NCI-H1048 (cell line): ENCODE data around the gene TNS3.
"Not testable (repeated sequence)": the region's sequence is repeated elsewhere in the genome, so short reads cannot be mapped to it uniquely, and the experiment has no call there.

Source experiments
- DNase-seq: peaks from one replicate; lab custom pipeline; 2025; lab: John Stamatoyannopoulos, UW

The TNS3 gene

GRCh38 chr7:47449810-47450590 lies 131.9 kb downstream of the TNS3 start:
- DNase-seq = no peak

GRCh38 chr7:47448971-47449370 lies 132.9 kb downstream of the TNS3 start:
- DNase-seq = no peak

- no peak for DNase-seq
These were observed 134.1 kb downstream of the TNS3 start for GRCh38 chr7:47447621-47448349.

DNA sequence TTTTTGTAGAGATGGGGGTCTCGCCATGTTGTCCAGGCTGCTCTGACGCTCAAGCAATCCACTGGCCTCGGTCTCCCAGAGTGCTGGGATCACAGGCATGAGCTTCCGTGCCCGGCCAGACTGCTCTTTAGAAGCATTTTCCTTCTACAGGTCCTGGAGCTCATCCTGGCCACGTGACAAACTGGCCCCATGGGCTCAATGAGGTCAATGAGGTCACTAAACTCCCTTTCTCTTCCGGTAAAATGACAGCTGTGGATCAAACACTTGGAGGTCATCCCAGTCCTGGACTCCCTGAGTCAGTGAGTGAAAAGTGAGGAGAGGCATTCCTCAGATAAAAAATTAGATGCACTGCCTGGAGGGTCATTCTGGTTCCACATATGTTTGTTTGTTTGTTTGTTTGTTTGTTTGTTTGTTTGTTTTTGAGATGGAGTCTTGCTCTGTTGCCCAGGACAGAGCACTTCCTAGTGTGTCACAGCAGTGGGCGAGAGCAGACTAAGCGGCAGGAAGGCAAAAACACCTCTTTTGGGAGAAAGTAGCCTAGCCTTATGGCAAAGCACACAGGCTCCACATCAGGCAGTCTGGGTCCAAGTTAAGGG lies 134.9 kb downstream of the TNS3 start:
- no peak for DNase-seq

- no peak for DNase-seq
These were observed 137.4 kb downstream of the TNS3 start for GRCh38 chr7:47444376-47445098.

DNA sequence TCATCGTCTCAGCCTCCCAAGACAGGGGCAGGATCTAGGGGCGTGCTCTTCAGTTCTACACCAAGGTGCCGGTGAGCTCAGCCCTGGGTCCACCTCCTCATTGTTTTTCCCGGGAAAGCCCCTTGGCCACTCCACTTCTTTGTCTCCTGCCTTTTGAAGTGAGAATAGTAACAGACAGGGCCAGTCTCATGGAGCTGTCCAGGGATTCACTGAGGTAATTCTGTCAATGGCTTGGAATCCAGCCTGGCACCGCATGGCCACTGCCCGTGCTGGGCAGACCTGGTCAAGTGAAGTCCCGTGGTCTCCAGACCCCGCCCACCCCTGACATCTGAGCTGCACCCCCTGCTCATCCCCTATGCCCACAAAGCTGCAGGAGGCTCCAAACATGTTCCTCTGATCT lies 138.9 kb downstream of the TNS3 start:
- DNase-seq = no peak

- DNase-seq = no peak
These were observed 139.4 kb downstream of the TNS3 start for GRCh38 chr7:47442605-47442865.

DNA sequence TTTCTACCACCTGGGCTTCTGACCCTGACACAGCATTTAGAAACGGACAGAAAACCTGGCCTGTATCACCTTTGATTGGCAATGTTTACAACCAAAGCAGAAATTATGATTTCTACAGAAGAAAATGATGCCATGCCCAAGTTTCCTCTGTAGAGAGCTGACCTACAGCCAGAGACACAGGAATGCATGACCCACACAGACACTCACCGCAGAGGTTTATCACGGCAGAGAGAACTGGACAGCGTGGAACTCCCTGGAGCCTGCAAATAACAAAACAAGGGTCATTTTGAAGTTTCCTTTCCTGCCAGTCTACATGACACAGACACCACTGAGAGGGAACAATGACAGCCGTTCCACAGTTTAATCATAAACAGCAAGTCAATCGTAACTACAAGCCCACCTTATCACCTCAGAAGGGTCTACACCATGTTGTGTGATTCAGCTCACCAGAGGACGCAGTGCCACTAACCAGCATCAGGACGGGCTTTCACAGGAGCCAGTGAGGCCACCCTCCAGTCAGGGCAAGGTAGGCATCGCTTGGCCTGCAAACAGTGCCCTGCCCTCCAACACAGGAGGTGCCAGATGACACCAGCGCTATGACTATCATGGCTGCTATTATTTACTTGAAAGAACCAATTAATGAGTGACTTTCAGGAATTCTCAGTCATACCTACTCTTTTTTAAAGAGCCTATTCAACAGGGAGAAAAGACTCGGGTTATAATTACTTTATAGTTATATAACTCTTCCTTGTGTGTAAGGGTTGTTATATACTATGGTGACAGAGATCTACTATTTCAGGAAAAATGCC lies 139.9 kb downstream of the TNS3 start:
- DNase-seq = no peak

- DNase-seq = not testable (repeated sequence)
These were observed 140.9 kb downstream of the TNS3 start for GRCh38 chr7:47441048-47441447.

- DNase-seq = no peak
These were observed 141.6 kb downstream of the TNS3 start for GRCh38 chr7:47440320-47440719.

DNA sequence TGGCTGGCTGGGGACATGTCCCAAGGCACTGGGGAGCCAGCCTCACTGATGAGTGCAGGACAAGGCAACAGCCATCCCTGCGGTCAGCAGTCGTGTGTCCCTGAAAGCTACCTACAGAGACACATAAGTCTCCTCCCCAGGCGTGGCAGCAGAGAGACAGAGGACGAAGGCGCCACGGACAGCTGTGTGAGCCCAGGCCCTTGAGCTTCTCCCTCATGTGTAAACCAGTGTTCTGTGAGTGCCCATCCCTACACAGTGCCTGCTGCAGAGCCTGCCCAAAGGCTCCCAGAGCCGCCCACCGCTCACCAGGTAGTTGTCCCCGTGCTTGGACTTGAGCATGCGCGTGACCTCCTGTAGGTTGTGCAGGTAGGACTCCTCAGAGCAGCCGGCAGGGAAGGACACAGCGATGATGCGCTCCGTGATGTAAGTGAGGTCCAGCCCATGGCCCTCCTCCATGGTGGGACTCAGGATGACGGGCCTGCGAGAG lies 142.7 kb downstream of the TNS3 start:
- DNase-seq = no peak

- no peak for DNase-seq
These were observed 143.4 kb downstream of the TNS3 start for GRCh38 chr7:47438411-47439029.

GRCh38 chr7:47435889-47436312 lies 146.0 kb downstream of the TNS3 start:
- DNase-seq = no peak

DNA sequence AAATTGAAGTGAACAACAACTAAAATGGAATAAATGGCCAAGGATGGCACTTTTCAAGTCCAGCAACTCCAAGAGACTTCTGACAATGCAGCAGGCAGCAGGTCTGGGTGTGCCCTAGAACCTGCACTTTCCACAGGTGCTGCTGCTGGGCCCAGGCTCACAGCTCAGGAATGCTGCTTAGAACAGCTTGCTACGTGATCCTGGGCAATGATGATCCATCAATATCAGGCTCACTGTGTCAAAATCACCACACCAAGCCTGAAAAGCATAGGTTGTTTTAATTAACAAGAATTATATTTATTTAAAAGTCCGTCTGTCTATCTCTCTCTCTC lies 148.4 kb downstream of the TNS3 start:
- DNase-seq = no peak

DNA sequence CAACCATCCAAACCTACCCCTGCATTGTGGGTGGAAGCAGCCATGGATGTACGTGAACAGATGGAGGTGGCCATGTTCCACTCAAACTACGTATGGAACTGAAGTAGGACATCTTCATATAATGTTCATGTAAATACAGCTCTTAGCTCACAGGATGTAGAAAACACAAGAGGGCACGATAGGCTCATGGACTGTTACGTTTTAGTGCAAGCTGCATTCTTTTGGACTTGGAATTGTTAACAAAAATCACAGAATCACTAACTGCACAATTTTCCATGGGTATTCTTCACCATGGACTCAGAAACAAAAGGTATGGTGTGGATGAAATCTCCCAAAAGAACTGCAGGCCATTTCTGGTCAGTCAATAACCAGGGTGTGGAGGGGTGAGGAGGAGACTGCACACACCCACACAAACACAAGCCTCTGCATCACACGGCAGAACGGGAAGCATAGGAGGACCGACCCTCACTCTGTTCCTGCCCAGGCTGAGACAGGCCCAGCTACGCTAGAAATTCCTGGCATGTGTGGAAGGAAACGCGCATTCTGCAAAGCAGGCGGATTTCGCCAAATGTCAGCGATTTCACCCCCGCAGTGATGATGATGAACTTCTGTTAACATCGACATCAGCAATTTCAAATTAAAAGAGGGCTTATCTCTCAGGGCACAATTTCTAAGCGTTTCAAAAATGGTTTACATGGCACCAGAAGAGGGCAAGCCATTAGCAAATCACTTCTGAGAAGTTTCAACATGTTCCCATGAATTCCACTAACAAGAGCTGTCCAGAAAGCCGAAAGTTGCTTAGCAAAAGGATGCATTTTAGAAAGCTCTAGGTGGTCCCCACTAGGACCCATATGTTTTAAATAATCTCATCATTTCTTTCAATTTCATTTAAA lies 149.0 kb downstream of the TNS3 start:
- no peak for DNase-seq

DNA sequence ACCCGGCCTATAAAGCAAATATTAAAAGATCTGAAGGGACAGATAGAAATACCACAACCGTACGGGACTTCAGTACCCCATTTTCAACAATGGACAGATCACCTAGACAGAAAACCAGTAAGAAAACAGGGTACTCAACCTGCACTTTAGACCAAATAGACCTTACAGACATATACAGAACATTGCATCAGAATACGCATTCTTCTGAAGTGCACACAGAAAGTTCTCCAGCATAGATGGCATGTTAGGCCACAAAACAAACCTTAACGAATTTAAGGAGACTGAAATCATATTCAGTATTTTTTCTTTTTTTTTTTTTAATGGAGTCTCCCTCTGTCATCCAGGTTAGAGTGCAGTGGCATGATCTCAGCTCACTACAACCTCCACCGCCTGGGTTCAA lies 151.5 kb downstream of the TNS3 start:
- DNase-seq = no peak

GRCh38 chr7:47428768-47429472 lies 153.0 kb downstream of the TNS3 start:
- no peak for DNase-seq

DNA sequence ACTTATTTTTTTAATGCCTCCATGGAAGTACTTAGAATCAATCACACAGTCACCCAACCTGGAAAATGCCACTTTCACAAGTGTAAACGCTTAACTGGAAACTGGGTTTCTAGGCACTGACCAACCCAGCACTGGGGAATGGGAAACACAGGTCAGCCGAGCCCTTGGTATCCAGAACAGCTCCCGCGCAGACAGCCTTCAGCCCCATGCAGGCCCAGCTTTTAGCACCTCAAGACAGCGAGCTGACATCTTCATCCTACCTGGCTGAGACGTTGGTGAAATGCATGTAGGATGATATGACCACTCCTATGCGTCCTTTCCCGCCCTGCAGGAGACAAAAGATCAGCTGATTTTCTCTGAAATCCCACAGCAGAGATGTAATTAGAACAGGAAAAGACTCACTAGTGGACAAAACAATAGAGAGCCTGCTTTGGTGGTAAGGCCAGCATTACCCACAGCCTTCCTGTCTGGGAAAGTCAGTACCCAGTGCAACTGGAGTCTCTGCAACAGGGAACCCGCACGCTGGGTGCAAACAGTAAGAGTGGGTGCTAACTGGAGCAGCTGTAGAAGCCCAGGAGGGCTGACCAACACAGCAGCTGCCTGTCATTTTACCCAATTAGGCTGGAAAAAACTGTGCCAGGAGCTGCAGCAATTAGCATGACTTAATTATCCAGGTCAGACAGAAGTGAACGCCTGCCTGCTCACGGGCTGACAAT lies 153.7 kb downstream of the TNS3 start:
- DNase-seq = no peak

- no peak for DNase-seq
These were observed 154.8 kb downstream of the TNS3 start for GRCh38 chr7:47427051-47427643.
